Endothelial cell of umbilical vein (primary cell): ENCODE results near the gene SMIM11.

ENCODE experiments used
- EZH2 ChIP-seq: IDR thresholded peaks from 2 replicates; pipeline ENCODE4 v1.6.1; 2012; ENCODE audit warnings: borderline replicate concordance, low read depth, mild to moderate bottlenecking, moderate library complexity, low read length, inconsistent platforms; ENCODE audit not compliant: severe bottlenecking
- FOS ChIP-seq: IDR thresholded peaks from 2 replicates; pipeline ENCODE4 v1.6.1; 2011; ENCODE audit warnings: mild to moderate bottlenecking, low read length, moderate library complexity, borderline replicate concordance; ENCODE audit not compliant: insufficient read depth
- POLR2A ChIP-seq: IDR thresholded peaks from 2 replicates; pipeline ENCODE4 v1.6.1; 2012; ENCODE audit warnings: low read depth, mild to moderate bottlenecking, control low read depth, low read length
- POLR2AphosphoS5 ChIP-seq: IDR thresholded peaks from 2 replicates; pipeline ENCODE4 v1.6.1; 2012; ENCODE audit warnings: low read depth, mild to moderate bottlenecking, control low read depth, low read length, moderate library complexity; ENCODE audit not compliant: insufficient read depth
- TF ChIP-seq, protein P1 (sequence below), 2 donors: IDR thresholded peaks; 1 replicate in 1 of 2; 2 replicates in 1 of 2; pipeline ENCODE4 v1.5.1; 2011; ENCODE audit warnings: low read length in 2 of 2, mild to moderate bottlenecking in 2 of 2, moderate library complexity in 2 of 2, control low read depth in 1 of 2, inconsistent platforms in 1 of 2, low read depth in 1 of 2; ENCODE audit not compliant: insufficient read depth in 1 of 2; ENCODE audit errors: extremely low read depth in 1 of 2
- TF ChIP-seq, protein P2 (sequence below): IDR thresholded peaks from 2 replicates; pipeline ENCODE4 v1.6.1; 2011; ENCODE audit not compliant: insufficient read depth, insufficient read length

GRCh38 chr21:34353182-34353581 lies 22.1 kb upstream of the SMIM11 start:
- TF ChIP-seq, protein P1, sequence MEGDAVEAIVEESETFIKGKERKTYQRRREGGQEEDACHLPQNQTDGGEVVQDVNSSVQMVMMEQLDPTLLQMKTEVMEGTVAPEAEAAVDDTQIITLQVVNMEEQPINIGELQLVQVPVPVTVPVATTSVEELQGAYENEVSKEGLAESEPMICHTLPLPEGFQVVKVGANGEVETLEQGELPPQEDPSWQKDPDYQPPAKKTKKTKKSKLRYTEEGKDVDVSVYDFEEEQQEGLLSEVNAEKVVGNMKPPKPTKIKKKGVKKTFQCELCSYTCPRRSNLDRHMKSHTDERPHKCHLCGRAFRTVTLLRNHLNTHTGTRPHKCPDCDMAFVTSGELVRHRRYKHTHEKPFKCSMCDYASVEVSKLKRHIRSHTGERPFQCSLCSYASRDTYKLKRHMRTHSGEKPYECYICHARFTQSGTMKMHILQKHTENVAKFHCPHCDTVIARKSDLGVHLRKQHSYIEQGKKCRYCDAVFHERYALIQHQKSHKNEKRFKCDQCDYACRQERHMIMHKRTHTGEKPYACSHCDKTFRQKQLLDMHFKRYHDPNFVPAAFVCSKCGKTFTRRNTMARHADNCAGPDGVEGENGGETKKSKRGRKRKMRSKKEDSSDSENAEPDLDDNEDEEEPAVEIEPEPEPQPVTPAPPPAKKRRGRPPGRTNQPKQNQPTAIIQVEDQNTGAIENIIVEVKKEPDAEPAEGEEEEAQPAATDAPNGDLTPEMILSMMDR (IDR thresholded peaks at IDR 0.05; ENCODE audit: extremely low read depth in 1 of 2, insufficient read depth in 1 of 2, low read depth in 1 of 2, low read length in 2 of 2), result no peak
- TF ChIP-seq EZH2 (no peak), POLR2AphosphoS5 (no peak), POLR2A (no peak), FOS (no peak)
- TF ChIP-seq, protein P2, sequence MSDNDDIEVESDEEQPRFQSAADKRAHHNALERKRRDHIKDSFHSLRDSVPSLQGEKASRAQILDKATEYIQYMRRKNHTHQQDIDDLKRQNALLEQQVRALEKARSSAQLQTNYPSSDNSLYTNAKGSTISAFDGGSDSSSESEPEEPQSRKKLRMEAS, result no peak
